ENCODE data around the gene FHDC1.

DNA sequence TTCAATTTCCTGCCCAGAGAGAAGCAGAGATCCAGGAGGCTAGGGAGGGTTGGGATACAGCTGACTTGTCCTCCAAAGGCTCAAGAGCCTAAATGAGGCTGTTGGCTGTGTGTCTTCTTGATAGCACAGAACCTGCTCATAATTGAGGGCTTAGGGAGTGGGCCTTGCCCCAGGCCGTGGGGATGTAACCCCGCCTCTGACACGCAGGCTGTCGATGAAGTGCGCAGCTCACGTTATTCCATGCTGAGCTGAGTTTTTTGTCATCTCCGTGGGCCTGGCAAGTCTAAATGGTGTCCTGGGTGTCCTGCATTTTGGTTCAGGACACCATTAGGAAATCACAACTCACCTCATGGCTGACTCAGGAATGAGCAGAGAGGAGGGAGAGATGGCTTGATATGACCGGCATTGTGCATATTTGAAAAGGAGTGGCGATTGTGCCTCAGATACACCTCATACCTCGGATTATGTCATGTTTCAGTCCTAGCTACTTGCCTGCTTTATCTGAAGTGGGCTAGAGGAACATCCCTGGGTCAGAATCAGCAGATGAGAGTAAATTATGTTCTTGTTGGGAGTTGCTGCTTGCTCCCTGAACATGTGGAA, 43.7 kb downstream of the FHDC1 start:
- TF ChIP-seq, protein P1, sequence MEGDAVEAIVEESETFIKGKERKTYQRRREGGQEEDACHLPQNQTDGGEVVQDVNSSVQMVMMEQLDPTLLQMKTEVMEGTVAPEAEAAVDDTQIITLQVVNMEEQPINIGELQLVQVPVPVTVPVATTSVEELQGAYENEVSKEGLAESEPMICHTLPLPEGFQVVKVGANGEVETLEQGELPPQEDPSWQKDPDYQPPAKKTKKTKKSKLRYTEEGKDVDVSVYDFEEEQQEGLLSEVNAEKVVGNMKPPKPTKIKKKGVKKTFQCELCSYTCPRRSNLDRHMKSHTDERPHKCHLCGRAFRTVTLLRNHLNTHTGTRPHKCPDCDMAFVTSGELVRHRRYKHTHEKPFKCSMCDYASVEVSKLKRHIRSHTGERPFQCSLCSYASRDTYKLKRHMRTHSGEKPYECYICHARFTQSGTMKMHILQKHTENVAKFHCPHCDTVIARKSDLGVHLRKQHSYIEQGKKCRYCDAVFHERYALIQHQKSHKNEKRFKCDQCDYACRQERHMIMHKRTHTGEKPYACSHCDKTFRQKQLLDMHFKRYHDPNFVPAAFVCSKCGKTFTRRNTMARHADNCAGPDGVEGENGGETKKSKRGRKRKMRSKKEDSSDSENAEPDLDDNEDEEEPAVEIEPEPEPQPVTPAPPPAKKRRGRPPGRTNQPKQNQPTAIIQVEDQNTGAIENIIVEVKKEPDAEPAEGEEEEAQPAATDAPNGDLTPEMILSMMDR (IDR thresholded peaks at IDR 0.05 in 4 of 5, conservative IDR thresholded peaks at IDR 0.05 in 1 of 5), result no peak
- no peak for TF ChIP-seq POLR2A (IDR thresholded peaks at IDR 0.05)

Measured in gastrocnemius medialis (tissue), 4 donors.